ENCODE data around the gene FAM90A26. TPM values are rescaled to one million over a fixed set of nuclear protein-coding genes. Genes with fewer than 3 reads are reported as not detected.
"Not testable (repeated sequence)": the region's sequence is repeated elsewhere in the genome, so short reads cannot be mapped to it uniquely, and the experiment has no call there.

The FAM90A26 gene, protein sequence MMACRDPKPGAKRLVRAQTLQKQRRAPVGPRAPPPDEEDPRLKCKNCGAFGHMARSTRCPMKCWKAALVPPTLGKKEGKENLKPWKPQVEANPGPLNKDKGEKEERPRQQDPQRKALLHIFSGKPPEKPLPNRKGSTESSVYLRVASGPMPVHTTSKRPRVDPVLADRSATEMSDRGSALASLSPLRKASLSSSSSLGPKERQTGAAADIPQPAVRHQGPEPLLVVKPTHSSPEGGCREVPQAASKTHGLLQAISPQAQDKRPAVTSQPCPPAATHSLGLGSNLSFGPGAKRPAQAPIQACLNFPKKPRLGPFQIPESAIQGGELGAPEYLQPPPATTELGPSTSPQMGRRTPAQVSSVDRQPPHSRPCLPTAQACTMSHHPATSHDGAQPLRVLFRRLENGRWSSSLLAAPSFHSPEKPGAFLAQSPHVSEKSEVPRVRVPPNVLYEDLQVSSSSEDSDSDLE
- polyA plus RNA-seq: not detected

DNA sequence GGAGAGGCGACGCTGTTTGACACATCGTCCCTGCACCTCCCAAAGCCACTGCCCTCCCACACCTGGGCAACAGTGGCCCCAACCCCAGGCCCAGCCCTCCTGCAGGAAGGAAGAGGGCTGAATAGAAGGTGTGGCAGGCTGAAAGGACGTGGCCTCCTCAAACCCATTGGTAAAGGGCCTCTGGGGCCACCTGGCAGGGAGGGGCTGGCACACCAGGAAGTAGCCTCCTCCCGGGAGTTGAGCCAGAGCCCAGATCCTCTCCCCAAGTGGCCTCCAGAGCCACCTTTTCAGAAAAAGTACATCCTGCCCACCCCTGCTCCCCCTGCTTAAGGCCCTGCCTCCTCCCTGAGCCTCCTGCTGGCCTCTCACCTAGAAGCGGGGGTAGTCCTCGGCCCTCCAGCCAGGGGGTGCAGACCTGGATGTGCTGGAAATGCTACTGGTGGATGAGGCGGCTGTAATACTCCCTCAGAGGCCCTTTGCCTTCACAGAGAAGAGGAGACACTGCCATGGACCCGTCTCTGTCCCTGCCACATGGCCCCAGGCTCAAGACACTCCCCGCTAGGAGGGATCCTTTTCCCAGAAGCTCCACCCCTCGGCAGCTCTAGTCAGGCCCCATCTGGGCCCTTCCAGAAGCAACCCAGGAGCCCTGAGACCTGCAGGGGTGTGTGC is at the start of gene FAM90A26:
FAM90A26 (plus strand) TSS at position 619 of the 669 bp plus-strand sequence. CDS start 2,764 bp downstream, outside the sequence.
- H3K27me3 Mint-ChIP-seq (ENCODE audit: low read depth in 3 of 3); H3K36me3 Mint-ChIP-seq; H3K9me3 Mint-ChIP-seq; H3K27ac Mint-ChIP-seq; H3K4me1 Mint-ChIP-seq; H3K4me3 Mint-ChIP-seq; DNase-seq: not testable (repeated sequence)

DNA sequence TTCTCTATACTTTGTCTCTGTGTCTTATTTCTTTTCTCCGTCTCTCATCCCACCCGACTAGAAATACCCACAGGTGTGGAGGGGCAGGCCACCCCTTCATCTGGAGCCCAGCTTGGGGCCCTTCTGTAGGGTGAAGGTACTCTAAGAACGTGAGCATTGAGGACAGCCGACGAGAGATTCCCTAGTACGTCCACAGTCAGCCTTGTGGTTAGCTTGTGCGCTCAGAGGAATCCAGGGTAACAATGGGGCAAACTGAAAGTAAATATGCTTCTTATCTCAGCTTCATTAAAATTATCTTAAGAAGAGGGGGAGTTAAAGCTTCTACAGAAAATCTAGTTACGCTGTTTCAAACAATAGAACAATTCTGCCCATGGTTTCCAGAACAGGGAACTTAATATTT is 47.5 kb upstream of the FAM90A26 start:
- DNase-seq, H3K27ac Mint-ChIP-seq: not testable (repeated sequence)

DNA sequence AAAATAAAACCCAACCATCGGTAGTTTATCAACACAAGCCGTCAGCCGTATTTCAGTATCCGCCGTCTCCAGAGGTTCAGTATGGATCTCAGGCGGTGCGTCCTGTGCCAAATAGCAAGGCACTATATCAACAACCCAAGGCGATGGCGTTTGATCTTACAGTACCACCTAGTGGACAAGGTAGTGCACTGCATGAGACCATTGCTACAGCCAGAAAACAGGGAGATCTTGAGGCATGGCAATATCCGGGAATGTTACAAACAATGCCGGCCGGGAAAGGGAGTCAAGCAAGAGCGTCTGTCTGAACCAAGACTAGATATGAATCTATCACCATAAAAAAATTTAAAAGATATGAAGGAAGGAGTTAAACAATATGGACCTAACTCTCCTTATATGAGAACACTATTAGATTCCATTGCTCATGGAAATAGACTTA is 46.6 kb upstream of the FAM90A26 start:
- not testable (repeated sequence) for H3K9me3 Mint-ChIP-seq; H3K27me3 Mint-ChIP-seq (ENCODE audit: low read depth in 3 of 3); H3K4me1 Mint-ChIP-seq; H3K36me3 Mint-ChIP-seq; H3K27ac Mint-ChIP-seq; H3K4me3 Mint-ChIP-seq
- DNase-seq: peak in 2 of 3 donors; percentile 6 to 26

More for the DNA sequence above, 47.5 kb upstream of the FAM90A26 start:
- H3K9me3 Mint-ChIP-seq; H3K4me3 Mint-ChIP-seq; H3K4me1 Mint-ChIP-seq; H3K36me3 Mint-ChIP-seq; H3K27me3 Mint-ChIP-seq (ENCODE audit: low read depth in 3 of 3): not testable (repeated sequence)

DNA sequence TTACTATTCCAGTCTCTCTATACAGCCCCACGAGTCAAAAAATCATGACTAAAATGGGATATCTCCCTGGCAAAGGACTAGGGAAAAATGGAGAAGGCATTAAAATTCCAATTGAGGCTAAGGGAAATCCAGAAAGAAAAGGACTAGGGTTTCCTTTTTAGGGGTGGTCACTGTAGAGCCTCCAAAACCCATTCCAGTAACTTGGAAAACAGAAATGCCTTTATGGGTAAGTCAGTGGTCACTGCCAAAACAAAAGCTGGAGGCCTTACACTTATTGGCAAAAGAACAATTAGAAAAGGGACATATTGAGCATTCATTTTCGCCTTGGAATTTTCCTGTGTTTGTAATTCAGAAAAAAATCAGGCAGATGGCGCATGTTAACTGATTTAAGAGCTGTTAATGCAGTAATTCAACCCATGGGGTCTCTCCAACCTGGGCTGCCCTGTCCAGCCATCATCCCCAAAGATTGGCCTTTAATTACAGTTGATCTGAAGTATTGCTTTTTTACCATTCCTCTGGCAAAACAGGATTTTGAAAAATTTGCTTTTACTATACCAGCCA is 44.5 kb upstream of the FAM90A26 start:
- not testable (repeated sequence) for H3K9me3 Mint-ChIP-seq; H3K27me3 Mint-ChIP-seq (ENCODE audit: low read depth in 3 of 3); DNase-seq; H3K4me3 Mint-ChIP-seq; H3K36me3 Mint-ChIP-seq; H3K27ac Mint-ChIP-seq; H3K4me1 Mint-ChIP-seq

DNA sequence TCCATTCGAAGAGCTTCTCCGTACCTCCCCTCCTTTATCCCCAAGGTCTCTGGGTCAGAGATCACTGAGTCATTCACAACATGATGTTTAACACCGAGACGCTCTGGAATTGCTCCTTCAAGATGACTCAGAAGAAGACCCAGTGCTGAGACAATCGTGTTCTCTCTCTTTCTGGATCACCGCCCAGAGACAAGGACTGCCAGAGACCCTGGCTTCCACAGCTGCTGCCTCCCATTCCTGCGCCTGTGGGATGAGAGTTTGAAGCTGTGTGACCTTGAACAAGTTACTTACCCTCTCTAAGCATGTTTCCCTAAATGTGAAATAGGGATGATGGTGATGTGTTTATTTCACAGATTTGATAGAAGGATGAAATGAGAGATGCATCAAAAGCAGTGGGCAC is 38.8 kb upstream of the FAM90A26 start:
- not testable (repeated sequence) for DNase-seq, H3K9me3 Mint-ChIP-seq, H3K4me1 Mint-ChIP-seq

DNA sequence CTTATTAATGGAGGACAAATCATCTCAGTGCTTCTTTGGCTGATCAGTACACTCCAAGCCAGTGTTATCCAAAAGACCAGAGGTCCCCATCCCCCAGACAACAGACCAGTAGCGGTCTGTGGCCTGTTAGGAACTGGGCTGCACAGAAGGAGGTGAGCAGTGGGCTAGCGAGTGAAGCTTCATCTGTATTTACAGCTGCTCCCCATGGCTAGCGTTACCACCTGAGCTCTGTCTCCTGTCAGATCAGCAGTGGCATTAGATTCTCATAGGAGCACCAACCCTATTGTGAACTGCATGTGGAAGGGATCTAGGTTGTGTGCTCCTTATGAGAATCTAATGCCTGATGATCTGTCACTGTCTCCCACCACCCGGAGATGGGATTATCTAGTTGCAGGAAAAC is 37.4 kb upstream of the FAM90A26 start:
- H3K36me3 Mint-ChIP-seq; H3K27me3 Mint-ChIP-seq (ENCODE audit: low read depth in 3 of 3); DNase-seq; H3K9me3 Mint-ChIP-seq; H3K4me1 Mint-ChIP-seq; H3K4me3 Mint-ChIP-seq; H3K27ac Mint-ChIP-seq: not testable (repeated sequence)

More for the DNA sequence above, 38.8 kb upstream of the FAM90A26 start:
- H3K4me3 Mint-ChIP-seq; H3K36me3 Mint-ChIP-seq; H3K27me3 Mint-ChIP-seq (ENCODE audit: low read depth in 3 of 3); H3K27ac Mint-ChIP-seq: not testable (repeated sequence)

DNA sequence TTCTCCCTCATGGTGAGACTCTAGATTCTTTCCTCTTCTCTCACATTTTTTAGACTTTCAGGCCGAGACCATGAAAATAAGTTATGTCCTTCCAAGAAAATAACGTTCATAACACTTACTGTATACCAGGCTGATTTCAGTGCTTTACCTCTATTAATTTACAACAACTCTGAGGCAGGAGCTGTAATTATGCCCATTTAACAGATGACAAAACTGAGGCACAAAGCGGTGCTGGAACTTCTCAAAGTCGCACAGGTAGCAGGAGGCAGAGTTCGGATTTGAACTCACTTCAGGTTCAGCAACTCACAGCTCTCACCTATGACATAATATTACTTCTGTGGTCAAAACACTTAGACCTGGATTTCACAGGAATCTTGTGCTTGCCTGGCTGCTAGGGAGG is 36.2 kb upstream of the FAM90A26 start:
- not testable (repeated sequence) for H3K27me3 Mint-ChIP-seq (ENCODE audit: low read depth in 3 of 3); H3K27ac Mint-ChIP-seq; H3K9me3 Mint-ChIP-seq; H3K36me3 Mint-ChIP-seq; DNase-seq; H3K4me3 Mint-ChIP-seq; H3K4me1 Mint-ChIP-seq

DNA sequence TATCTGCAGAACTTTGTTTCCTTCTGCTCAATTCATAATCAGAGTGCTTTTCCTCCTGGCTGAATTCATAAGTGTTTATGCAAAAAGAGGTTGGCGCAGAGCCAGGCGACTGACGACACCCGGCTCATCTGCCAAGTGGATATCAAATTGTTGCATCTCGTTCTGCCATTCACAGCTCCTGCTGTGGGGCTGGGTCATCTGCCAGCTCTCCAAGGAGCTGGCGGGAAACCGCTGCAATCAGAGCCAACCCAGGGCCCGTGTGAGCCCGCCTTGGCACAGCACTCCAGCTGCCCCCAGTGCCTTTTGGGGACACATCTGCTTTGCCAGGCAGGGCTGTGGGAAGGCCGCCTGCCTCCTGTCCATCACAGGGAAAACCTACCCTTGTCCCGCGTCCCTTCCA is 35.7 kb upstream of the FAM90A26 start:
- H3K36me3 Mint-ChIP-seq; H3K4me3 Mint-ChIP-seq; H3K27me3 Mint-ChIP-seq (ENCODE audit: low read depth in 3 of 3); H3K9me3 Mint-ChIP-seq; H3K27ac Mint-ChIP-seq; DNase-seq; H3K4me1 Mint-ChIP-seq: not testable (repeated sequence)

DNA sequence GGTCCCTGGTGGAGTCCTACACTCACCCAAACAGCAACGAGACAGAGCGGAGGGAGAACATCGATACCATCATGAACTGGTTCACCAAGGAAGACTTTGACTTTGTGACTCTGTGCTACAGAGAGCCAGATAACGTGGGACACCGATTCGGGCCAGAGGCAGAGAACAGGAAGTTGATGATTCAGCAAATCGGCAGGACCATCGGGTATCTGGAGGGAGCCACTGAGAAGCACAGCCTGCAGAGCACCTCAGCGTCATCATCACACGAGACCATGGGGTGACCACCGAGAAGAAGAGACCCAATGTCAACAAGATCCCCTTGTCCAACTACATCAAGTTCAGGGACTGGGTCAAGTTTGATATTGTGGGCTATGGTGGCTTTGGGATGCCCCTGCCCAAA is 29.2 kb upstream of the FAM90A26 start:
- not testable (repeated sequence) for H3K4me3 Mint-ChIP-seq; H3K36me3 Mint-ChIP-seq; H3K4me1 Mint-ChIP-seq; H3K9me3 Mint-ChIP-seq; H3K27ac Mint-ChIP-seq; DNase-seq; H3K27me3 Mint-ChIP-seq (ENCODE audit: low read depth in 3 of 3)

DNA sequence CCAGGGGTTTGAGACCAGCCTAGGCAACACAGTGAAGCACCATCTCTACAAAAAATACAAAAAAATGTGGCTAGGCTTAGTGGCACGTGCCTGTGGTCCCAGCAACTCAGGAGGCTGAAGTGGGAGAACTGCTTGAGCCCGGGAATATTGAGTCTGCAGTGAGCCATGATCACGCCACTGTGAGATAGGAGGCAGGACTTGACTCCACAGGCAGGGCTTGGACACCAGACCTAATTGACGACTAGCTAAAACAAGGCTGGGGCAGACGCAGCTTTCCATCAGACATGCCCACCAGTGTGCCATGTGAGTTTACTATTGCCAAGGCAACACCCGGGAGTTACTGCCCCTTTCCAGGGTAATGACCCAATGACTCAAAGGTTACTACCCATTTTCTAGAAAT is 27.4 kb upstream of the FAM90A26 start:
- H3K9me3 Mint-ChIP-seq; H3K4me1 Mint-ChIP-seq; H3K27ac Mint-ChIP-seq; H3K27me3 Mint-ChIP-seq (ENCODE audit: low read depth in 3 of 3); H3K4me3 Mint-ChIP-seq; DNase-seq; H3K36me3 Mint-ChIP-seq: not testable (repeated sequence)

DNA sequence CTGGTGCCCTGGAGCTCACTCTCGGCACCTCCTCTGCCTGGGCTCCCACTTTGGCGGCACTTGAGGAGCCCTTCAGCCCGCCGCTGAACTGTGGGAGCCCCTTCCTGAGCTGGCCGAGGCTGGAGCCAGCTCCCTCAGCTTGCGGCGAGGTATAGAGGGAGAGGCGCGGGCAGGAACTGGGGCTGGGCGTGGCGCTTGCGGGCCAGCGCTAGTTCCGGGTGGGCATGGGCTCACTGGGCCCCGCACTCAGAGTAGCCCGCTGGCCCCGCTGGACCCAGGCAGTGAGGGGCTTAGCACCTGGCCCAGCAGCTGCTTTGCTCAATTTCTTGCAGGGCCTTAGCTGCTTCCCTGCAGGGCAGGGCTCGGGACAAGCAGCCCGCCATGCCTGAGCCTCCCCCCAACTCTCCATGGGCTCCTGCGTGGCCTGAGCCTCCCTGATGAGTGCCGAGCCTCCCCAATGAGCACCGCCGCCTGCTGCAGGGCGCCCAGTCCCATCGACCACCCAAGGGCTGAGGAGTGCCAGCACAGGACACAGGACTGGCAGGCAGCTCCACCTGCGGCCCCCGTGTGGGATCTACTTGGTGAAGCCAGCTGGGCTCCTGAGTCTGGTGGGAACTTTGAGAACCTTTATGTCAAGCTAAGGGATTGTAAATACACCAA is 26.7 kb upstream of the FAM90A26 start:
- Mint-ChIP-seq H3K36me3 (no peaks in the 10 kb centered on the region), H3K9me3 (no peaks in the 10 kb centered on the region), H3K4me3 (no peak overlapping the region), H3K27ac (no peak overlapping the region), H3K27me3 (ENCODE audit: low read depth in 3 of 3) (peaks cover 0 to 3% (median 0%) of the 10 kb centered on the region in 3 donors), H3K4me1 (no peaks in the 10 kb centered on the region)
- no peak for DNase-seq

DNA sequence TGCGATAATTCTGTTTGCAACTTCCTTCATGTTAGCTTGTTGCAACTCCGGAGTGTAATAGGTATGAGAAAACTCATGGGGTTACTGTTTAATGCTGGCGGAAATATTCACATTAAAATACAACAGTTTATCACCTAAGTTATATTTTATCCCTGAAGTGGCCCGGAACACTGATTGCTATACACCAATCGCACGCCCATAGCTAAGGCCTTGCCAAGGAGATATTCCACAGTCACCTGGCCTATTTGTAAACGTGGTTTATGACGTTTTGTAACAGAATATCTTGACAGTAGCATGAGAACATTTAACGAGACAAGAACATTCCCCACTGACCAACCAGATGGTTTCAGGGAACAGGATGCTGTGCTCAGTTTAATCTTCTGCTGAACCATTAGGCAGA is 23.2 kb upstream of the FAM90A26 start:
- no peak for DNase-seq
- Mint-ChIP-seq H3K9me3 (no peaks in the 10 kb centered on the region), H3K4me3 (no peak overlapping the region), H3K36me3 (no peaks in the 10 kb centered on the region), H3K27me3 (ENCODE audit: low read depth in 3 of 3) (no peaks in the 10 kb centered on the region), H3K27ac (no peak overlapping the region), H3K4me1 (peaks cover 3 to 4% of the 10 kb centered on the region in 2 donors)

DNA sequence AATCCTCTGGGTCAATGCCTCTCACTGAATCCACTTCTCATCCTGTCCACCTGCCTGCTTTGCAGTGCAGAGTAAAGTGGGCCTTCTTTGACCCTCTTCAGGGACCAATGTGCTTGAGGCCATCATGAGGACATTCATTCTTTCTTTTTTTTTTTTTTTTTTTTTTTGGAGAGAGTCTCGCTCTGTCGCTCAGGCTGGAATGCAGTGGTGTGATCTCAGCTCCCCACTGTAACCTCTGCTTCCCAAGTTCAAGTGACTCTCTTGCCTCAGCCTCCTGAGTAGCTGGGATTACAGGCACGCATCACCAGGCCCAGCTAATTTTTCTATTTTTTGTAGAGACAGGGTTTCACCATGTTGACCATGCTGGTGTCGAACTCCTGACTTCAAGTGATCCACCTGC is 22.8 kb upstream of the FAM90A26 start:
- DNase-seq; H3K4me1 Mint-ChIP-seq; H3K27me3 Mint-ChIP-seq (ENCODE audit: low read depth in 3 of 3); H3K36me3 Mint-ChIP-seq; H3K9me3 Mint-ChIP-seq; H3K27ac Mint-ChIP-seq; H3K4me3 Mint-ChIP-seq: not testable (repeated sequence)
